HCT116 (cell line): ENCODE measurements around the gene VAPA. TPM values are rescaled to one million over a fixed set of nuclear protein-coding genes. Genes with fewer than 3 reads are reported as not detected.

ENCODE experiments used
- ATAC-seq: fragments of 200-7000 bp; cut with Tn5 transposase; 2 replicates; pipeline ENCODE4 v1.9.1; 2020; ENCODE audit warnings: mild to moderate bottlenecking, moderate library complexity
- BruUV-seq: library from RNA; stranded (reverse); fragments of 400-500 nt; replicated peaks from 2 replicates; lab custom pipeline; 2021; lab: Mats Ljungman, UMichigan
- CTCF ChIA-PET: fragments of 300-600 bp; sonication (Branson Sonifier 250); formaldehyde crosslinking; loops from one replicate; lab custom pipeline; 2021; ENCODE audit warnings: antibody characterized with exemption; lab: Charles Lee
- POLR2A ChIA-PET: fragments of 300-600, 350-600 bp; sonication (Branson Sonifier 250); formaldehyde crosslinking; loops from one replicate; lab custom pipeline; 2021; ENCODE audit warnings: antibody characterized with exemption; lab: Charles Lee
- RAD21 ChIA-PET, 2 experiments: fragments of 300-600 bp; sonication (Branson Sonifier 250); formaldehyde crosslinking; loops; one replicate each; lab custom pipeline; 2023; ENCODE audit warnings: low total read pairs in 2 of 2; ENCODE audit not compliant: uncharacterized antibody in 2 of 2, unreplicated experiment in 2 of 2, low non-redundant PET in 1 of 2; lab: Charles Lee
- DNase-seq: peaks from one replicate; pipeline ENCODE4 v3.0.0-alpha.2; 2010; ENCODE audit warnings: low read depth, low spot score
- H2AFZ ChIP-seq: fragments of 200-600 bp; shearing (Covaris generic), sonication (generic); 2 replicates; pipeline ENCODE4 v1.6.1; 2017; ENCODE audit warnings: low read depth, mixed run types, mixed read lengths, antibody characterized with exemption, low read length; ENCODE audit not compliant: poor library complexity, severe bottlenecking
- H3K27ac ChIP-seq: 2 replicates; pipeline ENCODE4 v1.5.1; 2012; ENCODE audit warnings: low read depth, low read length
- H3K27me3 ChIP-seq: fragments of 200-600 bp; sonication (generic); 2 replicates; pipeline ENCODE4 v1.6.1; 2016; ENCODE audit warnings: mixed run types, low read length, mixed read lengths; ENCODE audit not compliant: insufficient read depth
- H3K36me3 ChIP-seq, 2 experiments: fragments of 200-500 bp in 1 of 2; fragments of 200-600 bp in 1 of 2; sonication (Bioruptor generic) in 1 of 2; sonication (generic) in 1 of 2; 2 replicates each; pipeline versions ENCODE4 v1.5.1 to v1.6.1; 2014 to 2016; ENCODE audit warnings: low read length in 2 of 2, inconsistent platforms in 1 of 2, mixed read lengths in 1 of 2, mixed run types in 1 of 2; ENCODE audit not compliant: insufficient read depth in 2 of 2, control insufficient read depth in 1 of 2
- H3K4me1 ChIP-seq, 2 experiments: fragments of 200-600 bp in 1 of 2; sonication (generic) in 1 of 2; 2 replicates each; pipeline versions ENCODE4 v1.5.1 to v1.6.1; 2012 to 2017; ENCODE audit warnings: low read length in 2 of 2, inconsistent platforms in 1 of 2, mild to moderate bottlenecking in 1 of 2, mixed read lengths in 1 of 2, mixed run types in 1 of 2, moderate library complexity in 1 of 2; ENCODE audit not compliant: insufficient read depth in 2 of 2, control insufficient read depth in 1 of 2
- H3K4me2 ChIP-seq: fragments of 200-600 bp; sonication (generic); 2 replicates; pipeline ENCODE4 v1.6.1; 2017; ENCODE audit warnings: mixed run types, low read length, mixed read lengths
- H3K4me3 ChIP-seq, 2 experiments: fragments of 200-600 bp in 1 of 2; sonication (generic) in 1 of 2; replicated peaks in 1 of 2; 2 replicates each; pipeline ENCODE4 v1.5.1; 2011 to 2016; ENCODE audit warnings: low read length in 2 of 2, control low read depth in 1 of 2, low read depth in 1 of 2, mild to moderate bottlenecking in 1 of 2, mixed read lengths in 1 of 2, mixed run types in 1 of 2
- H3K79me2 ChIP-seq: fragments of 200-600 bp; sonication (generic); 2 replicates; pipeline ENCODE4 v1.6.1; 2017; ENCODE audit warnings: mild to moderate bottlenecking, mixed run types, low read length, moderate library complexity, mixed read lengths; ENCODE audit not compliant: insufficient read depth
- H3K9ac ChIP-seq: fragments of 200-600 bp; sonication (generic); 2 replicates; pipeline ENCODE4 v1.6.1; 2016; ENCODE audit warnings: low read length, mixed read lengths
- H3K9me2 ChIP-seq: fragments of 200-600 bp; sonication (generic), shearing (Covaris generic); 2 replicates; pipeline ENCODE4 v1.6.1; 2017; ENCODE audit warnings: mixed run types, mild to moderate bottlenecking, moderate library complexity; ENCODE audit not compliant: insufficient read depth
- H3K9me3 ChIP-seq, 2 experiments: fragments of 200-500 bp in 1 of 2; fragments of 200-600 bp in 1 of 2; sonication (Bioruptor generic) in 1 of 2; sonication (generic) in 1 of 2; 2 replicates each; pipeline ENCODE4 v1.6.1; 2014 to 2017; ENCODE audit warnings: low read length in 2 of 2, mixed read lengths in 2 of 2, inconsistent platforms in 1 of 2, low read depth in 1 of 2, mild to moderate bottlenecking in 1 of 2, mixed run types in 1 of 2, moderate library complexity in 1 of 2; ENCODE audit not compliant: control insufficient read depth in 1 of 2, insufficient read depth in 1 of 2
- H4K20me1 ChIP-seq: fragments of 200-600 bp; sonication (generic), shearing (Covaris generic); 2 replicates; pipeline ENCODE4 v1.6.1; 2017; ENCODE audit warnings: mixed run types, mild to moderate bottlenecking, moderate library complexity; ENCODE audit not compliant: insufficient read depth
- CBX3 ChIP-seq: IDR thresholded peaks from 2 replicates; pipeline ENCODE4 v1.6.1; 2012; ENCODE audit warnings: low read depth
- EGR1 ChIP-seq: IDR thresholded peaks from 2 replicates; pipeline ENCODE4 v1.6.1; 2012; ENCODE audit warnings: low read depth
- EZH2 ChIP-seq: fragments of 200-600 bp; sonication (generic); IDR thresholded peaks from 2 replicates; pipeline ENCODE4 v1.6.1; 2017; ENCODE audit warnings: antibody characterized with exemption, mixed run types
- EZH2phosphoT487 ChIP-seq: fragments of 200-600 bp; IDR thresholded peaks from 2 replicates; pipeline ENCODE4 v1.6.1; 2018; ENCODE audit warnings: antibody characterized with exemption, borderline replicate concordance
- FOSL1 ChIP-seq: IDR thresholded peaks from 2 replicates; pipeline ENCODE4 v1.6.1; 2012; ENCODE audit warnings: low read depth
- JUND ChIP-seq: IDR thresholded peaks from 2 replicates; pipeline ENCODE4 v1.6.1; 2012
- POLR2A ChIP-seq: IDR thresholded peaks from 2 replicates; pipeline ENCODE4 v1.7.0; 2011; ENCODE audit warnings: borderline replicate concordance; ENCODE audit not compliant: insufficient read depth, insufficient read length; ENCODE audit errors: extremely low read depth
- POLR2AphosphoS5 ChIP-seq: IDR thresholded peaks from 2 replicates; pipeline ENCODE4 v1.6.1; 2011; ENCODE audit warnings: mild to moderate bottlenecking, low read depth, low read length, moderate library complexity
- RAD21 ChIP-seq: IDR thresholded peaks from 2 replicates; pipeline ENCODE4 v1.6.1; 2012; ENCODE audit warnings: low read depth, mild to moderate bottlenecking
- SIN3A ChIP-seq: IDR thresholded peaks from 2 replicates; pipeline ENCODE4 v1.6.1; 2012; ENCODE audit warnings: low read depth
- SP1 ChIP-seq: IDR thresholded peaks from 2 replicates; pipeline ENCODE4 v1.6.1; 2012; ENCODE audit warnings: low read depth
- SRF ChIP-seq: IDR thresholded peaks from 2 replicates; pipeline ENCODE4 v1.6.1; 2012; ENCODE audit warnings: low read depth
- TCF7L2 ChIP-seq: IDR thresholded peaks from 2 replicates; pipeline ENCODE4 v1.7.0; 2011; ENCODE audit warnings: borderline replicate concordance, inconsistent platforms; ENCODE audit not compliant: insufficient read depth, insufficient read length; ENCODE audit errors: extremely low read depth
- YY1 ChIP-seq: IDR thresholded peaks from 2 replicates; pipeline ENCODE4 v1.6.1; 2011; ENCODE audit warnings: low read length, low read depth, moderate library complexity, mild to moderate bottlenecking; ENCODE audit not compliant: insufficient replicate concordance; ENCODE audit errors: extremely low read depth
- ZNF274 ChIP-seq: fragments of 200-500 bp; sonication (Bioruptor generic); IDR thresholded peaks from 2 replicates; pipeline ENCODE4 v1.6.1; 2014; ENCODE audit warnings: mild to moderate bottlenecking, low read depth, low read length, inconsistent platforms
- intact Hi-C: fragments of 100-400 bp; cut with micrococcal nuclease; formaldehyde crosslinking; loops from 2 replicates; pipeline ENCODE4 v1.10.0; 2022
- total RNA-seq: library from RNA; stranded (reverse); gene quantifications from one replicate; pipeline ENCODE4 v1.2.1, GENCODE V29; 2021; ENCODE audit not compliant: unreplicated experiment
- TF ChIP-seq, protein P1 (sequence below), 3 experiments: fragments of 200-600 bp in 1 of 3; sonication (generic) in 1 of 3; IDR thresholded peaks in 2 of 3; conservative IDR thresholded peaks in 1 of 3; 2 replicates each; pipeline ENCODE4 v1.5.1; 2012 to 2017; ENCODE audit warnings: low read depth in 2 of 3, low read length in 2 of 3, antibody characterized with exemption in 1 of 3, borderline replicate concordance in 1 of 3, control low read depth in 1 of 3, mild to moderate bottlenecking in 1 of 3, mixed read lengths in 1 of 3, mixed run types in 1 of 3, moderate library complexity in 1 of 3; ENCODE audit not compliant: insufficient read depth in 1 of 3
- TF ChIP-seq, protein P2 (sequence below): IDR thresholded peaks from 2 replicates; pipeline ENCODE4 v1.6.1; 2012
- TF ChIP-seq, protein P3 (sequence below): IDR thresholded peaks from 2 replicates; pipeline ENCODE4 v1.6.1; 2011; ENCODE audit warnings: mild to moderate bottlenecking, low read length, moderate library complexity; ENCODE audit not compliant: insufficient replicate concordance; ENCODE audit errors: extremely low read depth
- TF ChIP-seq, protein P4 (sequence below): IDR thresholded peaks from 2 replicates; pipeline ENCODE4 v1.6.1; 2012; ENCODE audit warnings: low read depth

The VAPA gene
- total RNA-seq, 1 experiment from 2014 or later = 295 TPM

DNA sequence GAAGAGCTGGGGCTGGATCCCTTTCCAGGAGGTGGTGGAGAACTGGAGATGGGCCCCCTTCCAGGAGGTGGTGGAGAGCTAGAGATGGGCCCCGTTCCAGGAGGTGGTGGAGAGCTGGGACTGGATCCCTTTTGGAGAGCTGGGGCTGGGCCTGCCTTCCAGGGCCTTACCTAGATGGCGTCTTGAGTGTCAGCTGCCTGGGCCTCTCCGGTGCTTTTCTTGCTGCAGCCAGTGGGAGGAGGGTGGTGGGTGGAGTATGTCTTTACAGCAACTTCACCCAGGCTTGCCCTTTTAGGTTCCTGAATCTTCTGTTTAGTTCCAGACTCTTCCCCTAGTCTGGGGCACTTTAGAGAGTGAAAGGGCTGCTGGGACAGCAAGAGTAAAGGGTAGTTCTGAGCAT, 47.2 kb upstream of the VAPA start (continued):
- TF ChIP-seq CBX3 (no peak), EZH2 (no peak), YY1 (no peak), POLR2A (no peak), JUND (no peak), POLR2AphosphoS5 (no peak), ZNF274 (no peak)
- TF ChIP-seq, protein P1, sequence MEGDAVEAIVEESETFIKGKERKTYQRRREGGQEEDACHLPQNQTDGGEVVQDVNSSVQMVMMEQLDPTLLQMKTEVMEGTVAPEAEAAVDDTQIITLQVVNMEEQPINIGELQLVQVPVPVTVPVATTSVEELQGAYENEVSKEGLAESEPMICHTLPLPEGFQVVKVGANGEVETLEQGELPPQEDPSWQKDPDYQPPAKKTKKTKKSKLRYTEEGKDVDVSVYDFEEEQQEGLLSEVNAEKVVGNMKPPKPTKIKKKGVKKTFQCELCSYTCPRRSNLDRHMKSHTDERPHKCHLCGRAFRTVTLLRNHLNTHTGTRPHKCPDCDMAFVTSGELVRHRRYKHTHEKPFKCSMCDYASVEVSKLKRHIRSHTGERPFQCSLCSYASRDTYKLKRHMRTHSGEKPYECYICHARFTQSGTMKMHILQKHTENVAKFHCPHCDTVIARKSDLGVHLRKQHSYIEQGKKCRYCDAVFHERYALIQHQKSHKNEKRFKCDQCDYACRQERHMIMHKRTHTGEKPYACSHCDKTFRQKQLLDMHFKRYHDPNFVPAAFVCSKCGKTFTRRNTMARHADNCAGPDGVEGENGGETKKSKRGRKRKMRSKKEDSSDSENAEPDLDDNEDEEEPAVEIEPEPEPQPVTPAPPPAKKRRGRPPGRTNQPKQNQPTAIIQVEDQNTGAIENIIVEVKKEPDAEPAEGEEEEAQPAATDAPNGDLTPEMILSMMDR (IDR thresholded peaks at IDR 0.05 in 2 of 3, conservative IDR thresholded peaks at IDR 0.05 in 1 of 3; ENCODE audit: borderline replicate concordance in 1 of 3, insufficient read depth in 1 of 3, low read depth in 2 of 3, low read length in 2 of 3) = no peak

DNA sequence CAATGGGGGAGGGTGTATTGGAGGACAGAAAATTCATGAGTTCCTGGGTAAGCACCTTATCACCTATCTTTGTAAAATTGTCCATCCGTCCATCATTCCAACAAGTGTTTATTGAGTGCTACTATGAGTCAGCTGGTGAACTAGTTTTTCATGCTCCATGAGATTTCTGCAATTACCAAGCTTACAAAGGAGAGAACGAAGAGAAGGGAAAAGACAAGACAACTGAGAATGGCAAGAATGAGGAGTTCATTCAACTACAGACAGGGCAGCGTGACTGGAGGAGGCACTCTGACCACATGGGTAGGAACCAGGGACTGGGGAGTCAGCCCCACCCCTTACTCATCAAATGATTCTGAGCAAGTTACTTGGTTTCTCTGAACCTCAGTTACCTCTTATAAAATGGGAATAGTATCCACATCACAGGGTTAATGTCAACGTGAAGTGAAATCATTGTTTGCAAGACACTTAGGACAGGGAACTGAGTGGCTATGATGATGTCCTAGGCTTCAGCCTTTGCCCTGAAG, 46.7 kb upstream of the VAPA start:
- no peaks in the 10 kb centered on the region for H3K27me3 ChIP-seq
- ATAC-seq = no peak
- POLR2A ChIA-PET = no interaction called here
- DNase-seq = no peak
- RAD21 ChIA-PET = no interaction called here
- no peaks in the 10 kb centered on the region for H4K20me1 ChIP-seq
- H3K4me1 ChIP-seq = peaks cover 33 to 52% of the 10 kb centered on the region in 2 experiments
- no peak overlapping the region for H2AFZ ChIP-seq
- no peak overlapping the region for H3K9ac ChIP-seq
- peaks cover 6 to 11% of the 10 kb centered on the region in 2 experiments; a peak in 2 of 4 replicates for H3K9me3 ChIP-seq
- H3K36me3 ChIP-seq = no peaks in the 10 kb centered on the region
- no peak overlapping the region for H3K4me2 ChIP-seq
- H3K79me2 ChIP-seq = no peaks in the 10 kb centered on the region
- no TSS peak for BruUV-seq
- intact Hi-C loops = no loop called here
- CTCF ChIA-PET = no interaction called here
- no peak overlapping the region for H3K4me3 ChIP-seq
- no peaks in the 10 kb centered on the region for H3K9me2 ChIP-seq
- H3K27ac ChIP-seq = no peak overlapping the region
- no peak for TF ChIP-seq TCF7L2
- TF ChIP-seq SP1 = no peak
- TF ChIP-seq ZNF274 = no peak
- TF ChIP-seq JUND = no peak
- TF ChIP-seq, protein P2, sequence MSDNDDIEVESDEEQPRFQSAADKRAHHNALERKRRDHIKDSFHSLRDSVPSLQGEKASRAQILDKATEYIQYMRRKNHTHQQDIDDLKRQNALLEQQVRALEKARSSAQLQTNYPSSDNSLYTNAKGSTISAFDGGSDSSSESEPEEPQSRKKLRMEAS = no peak
- TF ChIP-seq, protein P3, sequence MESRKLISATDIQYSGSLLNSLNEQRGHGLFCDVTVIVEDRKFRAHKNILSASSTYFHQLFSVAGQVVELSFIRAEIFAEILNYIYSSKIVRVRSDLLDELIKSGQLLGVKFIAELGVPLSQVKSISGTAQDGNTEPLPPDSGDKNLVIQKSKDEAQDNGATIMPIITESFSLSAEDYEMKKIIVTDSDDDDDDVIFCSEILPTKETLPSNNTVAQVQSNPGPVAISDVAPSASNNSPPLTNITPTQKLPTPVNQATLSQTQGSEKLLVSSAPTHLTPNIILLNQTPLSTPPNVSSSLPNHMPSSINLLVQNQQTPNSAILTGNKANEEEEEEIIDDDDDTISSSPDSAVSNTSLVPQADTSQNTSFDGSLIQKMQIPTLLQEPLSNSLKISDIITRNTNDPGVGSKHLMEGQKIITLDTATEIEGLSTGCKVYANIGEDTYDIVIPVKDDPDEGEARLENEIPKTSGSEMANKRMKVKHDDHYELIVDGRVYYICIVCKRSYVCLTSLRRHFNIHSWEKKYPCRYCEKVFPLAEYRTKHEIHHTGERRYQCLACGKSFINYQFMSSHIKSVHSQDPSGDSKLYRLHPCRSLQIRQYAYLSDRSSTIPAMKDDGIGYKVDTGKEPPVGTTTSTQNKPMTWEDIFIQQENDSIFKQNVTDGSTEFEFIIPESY = no peak
- TF ChIP-seq RAD21 = no peak
- no peak for TF ChIP-seq SIN3A
- no peak for TF ChIP-seq SRF
- no peak for TF ChIP-seq EZH2phosphoT487
- TF ChIP-seq FOSL1 = no peak
- TF ChIP-seq, protein P4, sequence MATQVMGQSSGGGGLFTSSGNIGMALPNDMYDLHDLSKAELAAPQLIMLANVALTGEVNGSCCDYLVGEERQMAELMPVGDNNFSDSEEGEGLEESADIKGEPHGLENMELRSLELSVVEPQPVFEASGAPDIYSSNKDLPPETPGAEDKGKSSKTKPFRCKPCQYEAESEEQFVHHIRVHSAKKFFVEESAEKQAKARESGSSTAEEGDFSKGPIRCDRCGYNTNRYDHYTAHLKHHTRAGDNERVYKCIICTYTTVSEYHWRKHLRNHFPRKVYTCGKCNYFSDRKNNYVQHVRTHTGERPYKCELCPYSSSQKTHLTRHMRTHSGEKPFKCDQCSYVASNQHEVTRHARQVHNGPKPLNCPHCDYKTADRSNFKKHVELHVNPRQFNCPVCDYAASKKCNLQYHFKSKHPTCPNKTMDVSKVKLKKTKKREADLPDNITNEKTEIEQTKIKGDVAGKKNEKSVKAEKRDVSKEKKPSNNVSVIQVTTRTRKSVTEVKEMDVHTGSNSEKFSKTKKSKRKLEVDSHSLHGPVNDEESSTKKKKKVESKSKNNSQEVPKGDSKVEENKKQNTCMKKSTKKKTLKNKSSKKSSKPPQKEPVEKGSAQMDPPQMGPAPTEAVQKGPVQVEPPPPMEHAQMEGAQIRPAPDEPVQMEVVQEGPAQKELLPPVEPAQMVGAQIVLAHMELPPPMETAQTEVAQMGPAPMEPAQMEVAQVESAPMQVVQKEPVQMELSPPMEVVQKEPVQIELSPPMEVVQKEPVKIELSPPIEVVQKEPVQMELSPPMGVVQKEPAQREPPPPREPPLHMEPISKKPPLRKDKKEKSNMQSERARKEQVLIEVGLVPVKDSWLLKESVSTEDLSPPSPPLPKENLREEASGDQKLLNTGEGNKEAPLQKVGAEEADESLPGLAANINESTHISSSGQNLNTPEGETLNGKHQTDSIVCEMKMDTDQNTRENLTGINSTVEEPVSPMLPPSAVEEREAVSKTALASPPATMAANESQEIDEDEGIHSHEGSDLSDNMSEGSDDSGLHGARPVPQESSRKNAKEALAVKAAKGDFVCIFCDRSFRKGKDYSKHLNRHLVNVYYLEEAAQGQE = no peak
- TF ChIP-seq EGR1 = no peak
